Non-pigmented ciliary epithelial cell (primary cell): ENCODE measurements around the gene MX1.

Experiments
- DNase-seq: peaks from one replicate; pipeline ENCODE4 v3.0.0-alpha.2; 2010; ENCODE audit warnings: low read depth

MX1 gene

DNA sequence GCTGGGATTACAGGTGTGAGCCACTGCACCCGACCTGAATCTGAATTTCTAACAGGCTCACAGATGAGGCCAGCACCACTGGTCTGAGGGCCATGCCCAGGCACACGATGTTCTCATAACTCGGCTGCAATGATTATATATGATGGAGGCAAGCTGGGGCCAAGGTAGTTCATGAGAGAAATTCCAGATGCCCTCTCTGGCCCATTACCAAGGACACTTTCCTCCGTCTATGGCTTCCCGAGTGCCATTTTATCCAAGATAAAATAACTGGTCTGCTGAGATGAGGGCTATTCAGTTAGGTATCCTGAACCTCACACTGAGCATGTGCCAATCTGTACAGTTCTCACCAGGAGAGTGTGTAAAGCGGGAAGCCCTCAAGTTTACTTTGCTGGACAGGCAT, 65.4 kb downstream of the MX1 start:
- DNase-seq: no peak

DNA sequence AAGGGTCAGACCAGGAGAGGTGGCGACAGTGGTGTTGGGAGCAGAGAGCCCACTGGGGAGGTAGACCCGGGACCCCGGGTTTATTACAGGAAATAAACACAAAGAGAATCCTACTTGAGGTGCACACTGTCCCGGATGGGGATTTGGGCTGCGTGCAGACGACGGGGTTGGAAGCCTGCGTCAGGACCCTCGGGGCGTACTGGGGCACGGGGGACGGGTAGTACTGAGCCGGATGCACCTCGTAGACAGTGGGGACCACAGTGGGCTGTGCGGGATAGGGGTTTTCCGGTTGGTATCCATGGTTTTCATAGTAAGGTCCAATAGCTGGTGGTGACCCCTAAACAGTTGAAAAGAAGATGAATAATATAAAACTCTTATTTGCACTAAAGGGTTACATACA, 68.2 kb downstream of the MX1 start:
- DNase-seq: no peak

DNA sequence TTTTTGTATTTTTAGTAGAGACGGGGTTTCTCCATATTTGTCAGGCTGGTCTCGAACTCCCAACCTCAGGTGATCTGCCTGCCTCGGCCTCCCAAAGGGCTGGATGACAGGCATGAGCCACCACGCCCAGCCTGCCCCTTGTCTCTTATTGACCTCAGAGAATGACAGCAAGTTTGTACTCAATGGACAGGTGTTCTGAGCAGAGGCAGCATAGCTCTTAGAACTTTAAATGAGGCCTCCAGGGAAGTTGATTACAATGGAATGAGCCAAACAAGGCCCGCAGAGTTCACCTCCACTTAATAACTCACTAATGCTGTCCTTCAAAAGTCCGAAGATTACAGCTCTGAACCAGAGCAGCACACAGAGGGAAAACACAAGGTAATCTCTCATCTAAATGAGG, 71.0 kb downstream of the MX1 start:
- DNase-seq: no peak

DNA sequence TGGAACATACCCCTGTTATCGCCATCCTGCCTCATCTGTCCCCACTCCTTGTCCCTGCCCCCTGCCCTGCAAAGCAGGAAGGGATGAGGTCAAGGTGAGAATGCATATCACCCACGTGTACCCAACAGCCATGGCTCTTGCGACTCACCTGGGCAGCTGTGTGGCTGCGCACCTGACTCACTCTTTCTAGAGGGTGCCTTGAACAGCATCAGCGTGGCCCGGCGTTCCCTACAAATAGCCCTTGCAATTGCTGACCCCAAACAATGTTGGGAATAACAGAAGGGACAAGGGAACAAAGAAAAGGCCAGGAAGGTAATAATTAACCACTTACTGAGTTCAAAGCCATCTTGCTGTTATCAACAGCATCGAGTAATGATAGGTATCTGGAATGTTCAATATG, 71.7 kb downstream of the MX1 start:
- no peak for DNase-seq

DNA sequence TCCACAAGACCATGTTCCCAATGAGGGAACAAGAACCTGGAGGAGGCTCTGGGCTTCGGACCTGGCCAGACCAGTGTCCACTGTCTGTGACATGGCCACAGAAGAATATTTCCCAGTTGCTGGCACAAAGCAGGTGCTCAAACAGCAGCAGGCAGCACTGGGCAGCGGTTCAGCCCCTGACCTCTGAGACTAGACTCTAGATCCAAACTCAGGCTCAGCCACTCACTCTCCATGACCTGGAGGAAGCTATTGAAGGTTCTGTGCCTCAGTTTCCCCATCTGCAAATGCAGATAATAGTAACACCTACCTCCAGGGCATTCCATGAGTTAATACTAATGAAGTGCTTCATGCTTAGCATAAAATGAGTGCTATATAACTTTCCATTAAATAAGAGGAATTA, 73.9 kb downstream of the MX1 start:
- no peak for DNase-seq

DNA sequence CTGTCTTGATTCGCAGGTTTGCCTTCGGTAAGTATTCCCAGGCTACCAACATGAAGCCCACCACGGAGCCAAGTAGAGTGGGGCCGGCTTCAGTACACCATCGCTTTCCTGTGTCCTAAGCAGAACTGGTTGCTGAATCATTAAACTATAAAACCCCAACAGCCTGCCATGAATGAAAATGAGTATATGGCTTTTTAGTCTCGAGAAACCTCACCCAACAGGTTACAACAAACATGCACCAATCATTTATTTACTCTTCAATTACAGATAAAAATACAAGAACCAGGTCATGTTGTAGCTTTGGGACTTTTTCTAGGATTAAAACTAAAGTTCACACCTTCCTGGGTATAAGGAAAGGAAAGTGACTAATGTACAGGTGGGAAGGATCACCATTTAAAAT, 74.3 kb downstream of the MX1 start:
- no peak for DNase-seq

DNA sequence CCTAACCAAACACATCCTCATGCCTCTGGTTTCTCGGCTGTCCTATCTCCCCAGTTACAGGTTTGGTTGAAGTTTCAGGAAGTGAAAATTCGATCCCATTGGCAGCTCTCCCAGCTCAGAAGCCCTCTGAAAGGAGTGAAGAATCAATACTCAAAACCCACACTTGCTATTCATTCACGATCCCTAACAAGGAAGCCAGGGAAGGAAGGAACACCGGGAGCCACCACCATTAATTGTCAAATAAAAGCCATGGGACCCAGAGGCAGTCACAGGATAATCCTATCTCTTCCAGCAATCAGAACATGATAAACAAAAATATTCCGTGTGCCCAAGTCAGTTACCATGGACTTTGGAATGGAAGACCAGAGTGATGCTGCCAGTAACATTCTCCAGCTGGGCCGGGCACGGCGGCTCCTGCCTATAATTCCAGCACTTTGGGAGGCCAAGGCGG, 74.9 kb downstream of the MX1 start:
- DNase-seq: no peak

DNA sequence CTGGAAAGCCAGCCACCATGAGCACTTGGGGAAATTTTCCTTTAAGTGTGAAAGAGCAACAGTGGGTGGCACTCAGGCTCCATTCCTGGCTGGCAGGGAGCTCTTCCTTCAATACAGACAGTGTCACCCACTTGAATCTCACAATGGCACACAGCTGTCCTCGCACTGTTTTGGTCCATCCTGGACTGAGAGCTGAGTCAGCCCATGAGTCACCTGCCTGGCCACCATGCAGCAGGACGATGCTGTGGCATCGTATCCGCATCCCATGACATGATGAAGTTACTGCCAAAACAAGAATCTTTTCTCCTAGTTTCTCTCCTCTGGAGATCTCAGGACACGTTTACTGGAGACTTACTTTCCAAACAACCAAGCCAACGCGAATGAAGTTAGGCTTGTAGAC, 75.9 kb downstream of the MX1 start:
- DNase-seq: no peak

DNA sequence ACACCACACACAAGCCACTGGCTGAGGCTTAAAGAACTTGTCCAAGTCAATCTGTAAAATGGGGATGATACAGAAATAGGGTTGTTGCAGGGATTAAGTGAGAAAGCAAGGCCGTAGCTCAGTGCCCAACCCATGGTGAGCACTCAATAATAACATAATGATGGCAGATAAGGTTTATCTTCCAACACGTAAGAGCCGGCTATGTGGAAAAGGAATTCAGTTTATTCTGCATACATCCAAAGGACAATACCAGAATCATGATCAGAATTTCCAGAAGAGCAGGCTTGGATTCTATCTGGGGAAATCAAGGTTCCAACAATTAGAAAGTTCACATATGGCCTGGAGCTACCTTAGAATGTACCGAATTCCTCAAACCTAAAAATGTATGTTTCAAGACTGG, 77.3 kb downstream of the MX1 start:
- DNase-seq: no peak

DNA sequence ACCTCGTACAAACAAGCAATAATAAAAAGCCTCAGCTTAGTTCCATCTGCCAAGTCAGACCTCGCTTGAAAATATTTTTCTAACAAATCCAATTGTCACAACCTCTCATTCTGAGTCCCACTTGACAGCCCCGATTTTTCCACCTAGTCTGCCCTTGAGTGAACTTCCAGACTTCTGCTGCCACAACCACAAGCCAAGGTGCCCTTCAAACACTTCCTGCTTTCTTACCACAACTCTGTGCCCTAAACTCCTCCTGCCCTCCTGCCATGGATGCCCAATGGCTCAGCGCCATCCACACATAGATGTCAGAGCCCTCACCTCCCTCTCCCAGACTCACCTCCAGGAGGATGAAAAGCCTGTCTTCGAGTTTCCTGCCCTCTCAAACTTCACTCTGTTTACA, 78.0 kb downstream of the MX1 start:
- no peak for DNase-seq

DNA sequence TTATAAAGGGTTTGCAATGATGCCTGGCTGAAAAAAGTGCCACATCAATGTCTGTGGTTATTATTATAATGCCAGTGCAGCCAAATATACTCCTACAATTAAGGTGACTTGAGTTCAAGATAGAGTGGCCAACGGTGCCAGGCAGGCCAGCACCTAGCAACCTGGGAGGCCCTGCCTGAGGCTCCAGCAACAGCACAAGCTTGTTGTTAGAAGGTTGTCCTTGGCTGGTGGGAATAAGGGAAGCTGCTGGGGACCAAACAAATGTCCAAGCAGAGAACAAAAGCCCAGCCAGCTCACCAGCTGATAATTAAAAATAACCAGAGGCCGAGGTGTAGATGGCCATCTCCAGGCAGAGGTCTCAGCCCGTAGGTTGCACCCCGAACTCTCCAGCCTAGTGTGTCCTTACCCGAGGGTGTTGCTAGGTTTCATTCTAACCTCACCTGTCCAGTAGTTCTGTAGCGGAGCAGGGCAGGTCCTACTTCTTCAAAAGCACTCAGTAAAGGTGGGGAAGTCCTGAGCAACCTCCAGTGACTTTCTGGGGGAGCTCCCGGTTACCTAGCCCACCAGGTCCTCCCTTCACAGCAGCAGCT, 80.1 kb downstream of the MX1 start:
- no peak for DNase-seq

DNA sequence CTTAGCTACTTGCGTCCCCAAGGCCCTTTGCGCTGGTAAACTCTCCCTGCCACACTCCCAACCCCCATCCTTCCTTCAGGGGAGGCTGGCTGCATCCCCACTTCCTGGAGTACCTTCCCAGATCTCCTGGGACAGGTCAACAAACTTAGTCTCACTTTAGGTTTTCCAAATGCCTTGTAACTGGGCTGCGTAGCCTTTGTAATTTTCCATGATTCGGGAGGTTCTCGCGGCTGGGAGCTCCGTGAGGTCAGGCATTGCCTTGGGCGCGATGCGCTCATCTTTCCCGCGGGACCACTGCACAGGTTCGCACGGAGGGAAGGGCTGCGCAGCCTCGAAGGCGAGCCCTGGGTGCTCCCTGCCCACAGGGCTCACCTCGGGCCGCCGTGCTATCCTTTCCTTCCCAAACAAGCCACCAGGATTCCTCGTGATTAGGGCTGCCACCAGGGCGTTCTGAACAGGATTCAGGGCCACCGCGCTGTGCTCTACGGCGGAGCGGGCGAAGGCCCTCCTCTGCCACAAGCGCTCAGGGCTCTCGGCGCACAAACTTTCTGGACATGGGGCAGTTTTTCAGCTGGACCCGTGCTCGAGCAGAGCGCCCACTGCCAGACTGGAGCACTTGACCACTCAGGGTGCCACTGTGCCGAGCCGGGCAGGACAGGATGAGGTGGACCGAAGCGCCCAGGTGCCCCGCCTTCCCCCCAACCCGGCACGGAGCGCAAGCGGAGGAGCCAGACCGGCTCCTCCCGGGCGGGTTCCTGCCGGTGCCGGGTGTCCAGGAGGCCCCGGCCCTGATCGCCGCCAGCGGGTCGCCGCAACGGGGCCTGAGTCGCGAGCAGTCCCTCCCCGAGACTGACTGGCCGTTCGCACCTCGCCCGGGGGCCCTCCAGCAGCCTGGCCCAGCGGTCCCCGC, 80.8 kb downstream of the MX1 start:
- DNase-seq: no peak

DNA sequence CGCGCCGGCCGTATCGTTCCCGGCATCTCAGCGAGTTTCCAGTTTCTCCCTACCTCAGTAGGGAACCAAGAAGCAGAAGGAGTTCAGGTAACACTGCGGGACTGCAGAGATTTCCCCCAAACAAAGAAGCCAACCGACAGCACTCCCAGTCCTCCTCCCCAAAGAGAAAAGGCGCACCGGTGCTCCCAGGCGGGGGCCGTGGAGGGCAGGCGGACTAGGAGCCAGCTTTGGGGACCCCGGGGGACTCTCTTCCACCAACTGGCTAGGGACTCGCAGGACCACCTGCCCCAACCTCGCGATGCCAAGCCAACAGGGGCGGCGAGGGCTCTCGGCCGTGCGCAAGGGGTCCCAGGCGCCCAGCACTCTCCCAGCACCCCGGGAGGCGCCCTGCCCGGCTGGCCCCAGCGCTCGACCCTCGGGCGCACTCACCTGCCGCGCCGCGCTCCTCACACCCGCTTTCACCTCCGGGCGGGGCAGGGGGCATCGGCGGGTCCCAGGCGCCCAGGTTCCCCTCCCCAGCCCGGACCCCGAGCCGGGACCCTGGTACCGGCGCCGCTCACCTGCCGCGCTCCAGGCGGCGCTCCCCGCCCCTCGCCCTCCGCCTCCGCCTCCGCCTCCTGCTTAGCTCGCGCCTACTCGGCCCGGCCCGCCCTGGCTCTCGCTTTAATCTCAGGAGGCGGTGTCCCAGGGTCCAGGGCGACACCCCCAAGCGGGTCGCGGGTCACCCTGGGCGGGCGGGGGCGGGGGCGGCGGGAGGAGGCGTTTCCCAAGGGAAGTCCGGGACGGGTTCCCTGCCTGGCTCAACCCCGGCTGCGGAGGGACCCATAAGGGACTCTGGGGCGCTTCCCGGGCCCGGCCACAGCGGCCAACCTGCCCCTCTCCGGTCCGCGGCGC, 81.7 kb downstream of the MX1 start, which contains the start of gene TMPRSS2:
Gene TMPRSS2 (minus strand): TSS at position 638 of the 894 bp plus-strand sequence. CDS start 10,025 bp downstream, outside the sequence.
- no peak for DNase-seq

DNA sequence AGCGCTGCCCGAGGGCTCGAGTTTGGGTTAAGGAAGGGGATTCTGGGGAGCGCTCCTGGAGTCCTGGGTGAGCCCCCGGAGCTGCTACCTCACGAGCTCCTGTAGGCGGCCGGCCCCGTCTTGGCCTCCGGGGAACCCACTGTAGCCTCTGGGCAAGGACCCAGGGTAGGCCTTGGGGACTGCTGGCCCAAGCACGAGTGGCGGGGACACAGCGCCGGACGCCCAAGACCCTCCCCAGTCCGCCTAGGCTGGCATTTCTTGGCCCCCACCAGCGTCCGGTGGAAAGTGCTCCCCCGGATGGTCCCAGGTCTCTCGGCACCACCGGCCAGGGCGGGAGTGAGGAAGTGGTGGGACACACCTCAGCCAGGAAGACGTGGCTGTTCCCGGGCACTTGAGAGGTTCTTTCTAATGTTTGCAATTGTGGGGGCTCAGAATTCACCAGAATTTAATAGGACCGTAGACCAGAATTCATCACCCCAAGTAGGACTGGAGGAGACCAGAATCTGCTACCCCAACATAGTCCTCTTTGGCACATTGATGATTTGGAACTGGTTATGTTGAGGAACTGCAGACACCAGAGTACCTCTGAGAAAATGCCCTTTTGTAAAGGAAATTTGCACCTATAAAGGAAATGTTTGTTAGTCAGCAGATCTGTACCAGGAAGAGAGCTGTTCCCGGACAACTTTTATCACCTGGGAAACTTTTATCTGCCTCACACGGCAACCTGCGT, 82.5 kb downstream of the MX1 start:
- DNase-seq: no peak
